Fibroblast of lung (primary cell): Measurements from ENCODE around the gene CRIP1. TPM values are rescaled to one million over a fixed set of nuclear protein-coding genes. Genes with fewer than 3 reads are reported as not detected.
A peak's percentile ranks its signal among the peaks of the same experiment; 100 is the strongest.

ENCODE experiments used
- DNase-seq, 2 donors: peaks; one replicate each; pipeline versions ENCODE4 v3.0.0 to v3.0.0-alpha.2; 2010; ENCODE audit warnings: low read depth in 2 of 2
- H2AFZ ChIP-seq: 2 replicates; pipeline ENCODE4 v1.5.1; 2012; ENCODE audit warnings: low read length, control low read depth, inconsistent platforms
- H3K27ac ChIP-seq: 2 replicates; pipeline ENCODE4 v1.5.1; 2011; ENCODE audit warnings: low read length, control low read depth; ENCODE audit not compliant: insufficient read depth
- H3K27me3 ChIP-seq: 2 replicates; pipeline ENCODE4 v1.5.1; 2011; ENCODE audit warnings: mild to moderate bottlenecking, low read length; ENCODE audit not compliant: control insufficient read depth, insufficient read depth
- H3K36me3 ChIP-seq: 2 replicates; pipeline ENCODE4 v1.5.1; 2011; ENCODE audit warnings: low read length; ENCODE audit not compliant: control insufficient read depth, insufficient read depth
- H3K4me1 ChIP-seq: 2 replicates; pipeline ENCODE4 v1.5.1; 2011; ENCODE audit warnings: low read length; ENCODE audit not compliant: control insufficient read depth, insufficient read depth; ENCODE audit errors: extremely low read depth
- H3K4me2 ChIP-seq: 2 replicates; pipeline ENCODE4 v1.5.1; 2011; ENCODE audit warnings: low read length, control low read depth; ENCODE audit not compliant: insufficient read depth; ENCODE audit errors: extremely low read depth
- H3K4me3 ChIP-seq, 4 experiments: fragments of 200-600 bp in 1 of 4; sonication (generic) in 1 of 4; replicated peaks in 1 of 4; 2 replicates each; pipeline ENCODE4 v1.5.1; 2011 to 2016; ENCODE audit warnings: low read length in 4 of 4, low read depth in 3 of 4, mild to moderate bottlenecking in 3 of 4, control low read depth in 2 of 4, inconsistent platforms in 1 of 4, mixed read lengths in 1 of 4; ENCODE audit not compliant: insufficient read depth in 1 of 4; ENCODE audit errors: control extremely low read depth in 1 of 4
- H3K79me2 ChIP-seq: 2 replicates; pipeline ENCODE4 v1.5.1; 2012; ENCODE audit warnings: mild to moderate bottlenecking, low read length, inconsistent platforms; ENCODE audit not compliant: control insufficient read depth, insufficient read depth
- H3K9ac ChIP-seq: 2 replicates; pipeline ENCODE4 v1.5.1; 2011; ENCODE audit warnings: mild to moderate bottlenecking, low read length, control low read depth; ENCODE audit not compliant: insufficient read depth
- H3K9me3 ChIP-seq: 2 replicates; pipeline ENCODE4 v1.5.1; 2012; ENCODE audit warnings: low read depth, low read length; ENCODE audit not compliant: control insufficient read depth, insufficient read depth
- H4K20me1 ChIP-seq: 2 replicates; pipeline ENCODE4 v1.5.1; 2011; ENCODE audit warnings: low read length; ENCODE audit not compliant: control insufficient read depth, insufficient read depth; ENCODE audit errors: extremely low read depth
- EZH2 ChIP-seq: IDR thresholded peaks from 2 replicates; pipeline ENCODE4 v1.5.1; 2012; ENCODE audit warnings: low read length, control low read depth, mild to moderate bottlenecking; ENCODE audit errors: missing control alignments
- polyA plus RNA-seq, 2 donors: library from polyadenylated mRNA; depleted of rRNA in 1 of 2; stranded (reverse) in 1 of 2; unstranded in 1 of 2; fragments of >200 nt; gene quantifications; 2 replicates each; pipeline ENCODE4 v1.2.1, GENCODE V29; 2011 to 2012; ENCODE audit warnings: missing spikeins in 1 of 2
- total RNA-seq: library from RNA; depleted of rRNA; stranded (reverse); fragments of >200 nt; gene quantifications from 2 replicates; pipeline ENCODE4 v1.2.1, GENCODE V29; 2014
- TF ChIP-seq, protein P1 (sequence below), 2 donors: IDR thresholded peaks in 1 of 2; conservative IDR thresholded peaks in 1 of 2; 1 replicate in 1 of 2; 2 replicates in 1 of 2; pipeline ENCODE4 v1.5.1; 2011 to 2012; ENCODE audit warnings: low read length in 2 of 2, control low read depth in 1 of 2, inconsistent platforms in 1 of 2, low read depth in 1 of 2, mild to moderate bottlenecking in 1 of 2

Gene CRIP1
- total and polyA plus RNA-seq, 2 donors (not counting 1 experiment from before 2014, with no cell fraction given) = 2.5 to 3.0 TPM

DNA sequence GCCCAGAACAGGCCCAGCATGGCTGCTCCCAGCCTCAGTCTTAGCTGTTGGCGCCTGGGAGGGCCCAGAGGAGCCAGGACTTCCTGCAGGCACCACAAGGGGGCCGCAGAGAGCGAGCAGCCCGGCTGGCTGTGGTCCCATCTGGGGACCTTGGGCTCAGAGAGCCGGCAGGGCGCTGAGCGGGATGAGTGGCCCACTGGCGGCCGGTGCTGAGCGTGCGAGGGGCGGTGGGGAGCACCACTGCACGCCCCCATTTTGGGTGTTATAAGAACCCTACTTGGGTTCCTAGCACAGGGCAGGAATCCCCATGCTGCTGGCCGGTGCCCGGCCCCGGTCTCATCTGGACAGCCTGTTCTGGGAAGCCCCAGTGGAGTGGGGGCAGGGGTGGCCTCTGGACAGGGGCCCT, 38.0 kb upstream of the CRIP1 start:
- H3K9ac ChIP-seq = no peak overlapping the region
- peak overlapping the region; percentile 44 for H3K27ac ChIP-seq
- no peak for TF ChIP-seq EZH2
- TF ChIP-seq, protein P1, sequence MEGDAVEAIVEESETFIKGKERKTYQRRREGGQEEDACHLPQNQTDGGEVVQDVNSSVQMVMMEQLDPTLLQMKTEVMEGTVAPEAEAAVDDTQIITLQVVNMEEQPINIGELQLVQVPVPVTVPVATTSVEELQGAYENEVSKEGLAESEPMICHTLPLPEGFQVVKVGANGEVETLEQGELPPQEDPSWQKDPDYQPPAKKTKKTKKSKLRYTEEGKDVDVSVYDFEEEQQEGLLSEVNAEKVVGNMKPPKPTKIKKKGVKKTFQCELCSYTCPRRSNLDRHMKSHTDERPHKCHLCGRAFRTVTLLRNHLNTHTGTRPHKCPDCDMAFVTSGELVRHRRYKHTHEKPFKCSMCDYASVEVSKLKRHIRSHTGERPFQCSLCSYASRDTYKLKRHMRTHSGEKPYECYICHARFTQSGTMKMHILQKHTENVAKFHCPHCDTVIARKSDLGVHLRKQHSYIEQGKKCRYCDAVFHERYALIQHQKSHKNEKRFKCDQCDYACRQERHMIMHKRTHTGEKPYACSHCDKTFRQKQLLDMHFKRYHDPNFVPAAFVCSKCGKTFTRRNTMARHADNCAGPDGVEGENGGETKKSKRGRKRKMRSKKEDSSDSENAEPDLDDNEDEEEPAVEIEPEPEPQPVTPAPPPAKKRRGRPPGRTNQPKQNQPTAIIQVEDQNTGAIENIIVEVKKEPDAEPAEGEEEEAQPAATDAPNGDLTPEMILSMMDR (conservative IDR thresholded peaks at IDR 0.05 in 1 of 2, IDR thresholded peaks at IDR 0.05 in 1 of 2; ENCODE audit: low read depth in 1 of 2, low read length in 2 of 2) = peak; percentile 80 to 88
- H3K4me3 ChIP-seq = no peak overlapping the region
- no peak overlapping the region for H3K4me2 ChIP-seq
- no peaks in the 10 kb centered on the region for H4K20me1 ChIP-seq
- no peaks in the 10 kb centered on the region for H3K79me2 ChIP-seq
- no peaks in the 10 kb centered on the region for H3K27me3 ChIP-seq
- H2AFZ ChIP-seq = no peak overlapping the region
- H3K36me3 ChIP-seq = peaks cover 13% of the 10 kb centered on the region
- DNase-seq = peak; percentile 32 to 57
- H3K4me1 ChIP-seq = no peaks in the 10 kb centered on the region
- no peaks in the 10 kb centered on the region for H3K9me3 ChIP-seq

DNA sequence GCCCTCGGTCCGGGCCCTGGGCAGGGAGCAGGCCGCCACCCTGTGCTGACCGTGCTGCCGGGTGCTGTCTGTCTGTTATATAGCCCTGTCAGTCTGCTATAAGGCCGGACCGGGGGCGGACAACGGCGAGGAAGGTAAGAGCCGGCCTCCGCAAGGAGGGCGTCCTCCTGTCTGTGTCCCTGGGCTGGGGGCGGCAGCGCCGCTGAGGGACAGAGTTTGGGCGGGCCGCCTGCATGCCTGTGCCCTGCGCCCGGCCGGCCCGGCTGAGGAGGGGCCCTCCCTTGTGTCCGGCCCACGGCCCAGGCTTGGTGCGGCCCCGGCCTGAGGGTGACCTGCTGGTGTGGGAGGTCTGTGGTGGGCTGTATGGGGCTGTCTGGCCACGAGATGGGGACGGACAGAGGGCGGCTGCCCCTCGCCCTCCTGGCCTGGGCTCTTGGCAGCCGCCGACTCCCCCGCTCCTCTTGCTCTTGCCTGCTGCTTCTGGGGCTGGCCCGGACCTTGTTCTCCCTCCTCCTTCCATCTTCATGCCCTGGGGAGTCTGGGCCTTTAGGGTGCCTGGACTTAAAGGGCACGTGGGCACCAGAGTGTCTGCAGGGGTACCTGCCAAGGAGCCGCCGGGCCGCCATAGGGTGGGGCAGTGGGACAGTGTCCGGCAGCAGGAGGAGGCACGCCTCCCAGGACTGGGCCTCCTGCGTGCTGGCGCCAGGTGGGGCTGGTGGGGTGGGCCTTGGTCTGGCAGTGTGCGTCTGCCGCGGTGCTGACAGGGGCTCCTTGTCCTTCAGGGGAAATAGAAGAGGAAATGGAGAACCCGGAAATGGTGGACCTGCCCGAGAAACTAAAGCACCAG, 37.2 kb upstream of the CRIP1 start:
- DNase-seq = no peak
- H3K9me3 ChIP-seq = no peaks in the 10 kb centered on the region
- no peaks in the 10 kb centered on the region for H3K4me1 ChIP-seq
- H3K4me2 ChIP-seq = no peak overlapping the region
- no peaks in the 10 kb centered on the region for H3K79me2 ChIP-seq
- no peak overlapping the region for H3K4me3 ChIP-seq
- H4K20me1 ChIP-seq = no peaks in the 10 kb centered on the region
- no peak overlapping the region for H3K9ac ChIP-seq
- H2AFZ ChIP-seq = no peak overlapping the region
- H3K27me3 ChIP-seq = no peaks in the 10 kb centered on the region
- no peak overlapping the region for H3K27ac ChIP-seq
- TF ChIP-seq, protein P1 (conservative IDR thresholded peaks at IDR 0.05 in 1 of 2, IDR thresholded peaks at IDR 0.05 in 1 of 2; ENCODE audit: low read depth in 1 of 2, low read length in 2 of 2) = no peak
- TF ChIP-seq EZH2 = no peak
- H3K36me3 ChIP-seq = peaks cover 13% of the 10 kb centered on the region

DNA sequence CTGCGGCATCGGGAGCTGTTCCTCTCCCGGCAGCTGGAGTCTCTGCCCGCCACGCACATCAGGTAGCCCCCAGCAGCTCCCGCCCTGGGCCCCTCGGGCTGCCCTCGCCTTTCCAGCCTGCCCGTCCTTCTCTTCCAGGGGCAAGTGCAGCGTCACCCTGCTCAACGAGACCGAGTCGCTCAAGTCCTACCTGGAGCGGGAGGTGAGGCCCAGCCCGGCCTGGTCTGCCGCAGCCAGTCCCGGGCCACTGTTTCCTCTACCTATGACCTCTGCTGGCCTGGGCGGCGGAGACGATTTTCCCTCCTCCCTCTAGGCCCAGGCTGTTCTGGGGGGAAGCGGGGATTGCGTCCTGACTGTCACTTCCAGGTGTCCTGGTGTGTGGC, 36.6 kb upstream of the CRIP1 start:
- Histone ChIP-seq H3K27me3 (no peaks in the 10 kb centered on the region), H4K20me1 (no peaks in the 10 kb centered on the region), H3K4me2 (no peak overlapping the region), H3K27ac (no peak overlapping the region), H3K36me3 (peaks cover 14% of the 10 kb centered on the region), H3K79me2 (no peaks in the 10 kb centered on the region), H3K9me3 (no peaks in the 10 kb centered on the region), H2AFZ (no peak overlapping the region), H3K4me3 (no peak overlapping the region), H3K4me1 (no peaks in the 10 kb centered on the region), H3K9ac (no peak overlapping the region)
- TF ChIP-seq EZH2 = no peak
- TF ChIP-seq, protein P1 (conservative IDR thresholded peaks at IDR 0.05 in 1 of 2, IDR thresholded peaks at IDR 0.05 in 1 of 2; ENCODE audit: low read depth in 1 of 2, low read length in 2 of 2) = no peak
- DNase-seq = no peak
